ENCODE data around the gene RALB. TPM values are rescaled to one million over a fixed set of nuclear protein-coding genes. Genes with fewer than 3 reads are reported as not detected.

The RALB gene
- total and polyA plus RNA-seq, 2 of the 4 experiments (the other 2 are of a cell fraction) = 53.6 to 54.7 TPM

GRCh38 chr2:120210270-120210693, 42.4 kb upstream of the RALB start (continued):
- TF ChIP-seq CTCF (conservative IDR thresholded peaks at IDR 0.05; ENCODE audit: low read depth, low read length) = no peak

- H3K36me3 ChIP-seq (ENCODE audit: control insufficient read depth, insufficient read depth, low read length) = peaks cover 7% of the 10 kb centered on the region; the same call in 1 of the 2 replicates
- peaks cover 10% of the 10 kb centered on the region for H3K4me1 ChIP-seq (ENCODE audit: control insufficient read depth, insufficient read depth, low read length)
- H4K20me1 ChIP-seq (ENCODE audit: insufficient read depth, low read length) = no peaks in the 10 kb centered on the region
- H3K18ac ChIP-seq (ENCODE audit: low read depth, low read length) = no peak overlapping the region
- no peak overlapping the region for H4K5ac ChIP-seq (ENCODE audit: low read depth, low read length)
- no peak overlapping the region for H3K4me2 ChIP-seq (ENCODE audit: low read depth, low read length)
- H3K79me1 ChIP-seq (ENCODE audit: low read depth in 1 of 2, low read length in 2 of 2) = peaks cover 27 to 32% of the 10 kb centered on the region in 2 experiments
- no peaks in the 10 kb centered on the region for H3K27me3 ChIP-seq (ENCODE audit: control insufficient read depth, insufficient read depth, low read length)
- ChIA-PET POLR2A (ENCODE audit: unreplicated experiment) (no interaction called here), CTCF (interaction anchor here (0.9 kb wide), 1 partner anchor 43 kb away, joined by 3 read pairs; no protein-coding TSS in a partner anchor)
- in situ Hi-C loops (cut with MboI; ENCODE audit: low sequenced_read_pairs) = no loop called here
- H3K14ac ChIP-seq (replicated peaks; ENCODE audit: low read depth, low read length) = no peak overlapping the region
- no peak overlapping the region for H2AK9ac ChIP-seq (replicated peaks; ENCODE audit: low read depth, low read length, poor library complexity)
- no peak overlapping the region for H4K91ac ChIP-seq (ENCODE audit: insufficient read depth, low read depth, low read length)
- H2BK15ac ChIP-seq (ENCODE audit: low read depth, low read length) = no peak overlapping the region
- BruUV-seq (replicated peaks) = no TSS peak
- no peak overlapping the region for H3K9ac ChIP-seq (ENCODE audit: low read depth, low read length)
- no peak overlapping the region for H2AFZ ChIP-seq (replicated peaks; ENCODE audit: low read length, poor library complexity)
- no peak overlapping the region for H2BK120ac ChIP-seq (ENCODE audit: low read depth, low read length)
- H4K8ac ChIP-seq (ENCODE audit: low read depth in 2 of 2, low read length in 2 of 2) = no peak overlapping the region
- dilution Hi-C loops (cut with HindIII; ENCODE audit: low sequenced_read_pairs, unreplicated experiment) = no loop called here
- ATAC-seq (ENCODE audit: low read depth) (no peak), DNase-seq (no peak)
- no peak overlapping the region for H2BK5ac ChIP-seq (ENCODE audit: low read depth, low read length, poor library complexity, severe bottlenecking)
- H3K9me1 ChIP-seq (ENCODE audit: insufficient read depth, low read length) = peaks cover 8% of the 10 kb centered on the region; the same call in 1 of the 2 replicates
- H3K23ac ChIP-seq (ENCODE audit: low read depth, low read length) = no peak overlapping the region
- H3K56ac ChIP-seq (ENCODE audit: extremely low read depth, insufficient read depth, low read length) = no peak overlapping the region
- H3K4me3 ChIP-seq (ENCODE audit: insufficient read depth, low read depth, low read length) = no peak overlapping the region
- 100% methylated on average over 3 of the region's 5 CpGs; no CpG with 5 or more reads in 1 of the 2 experiments for WGBS, 2 experiments (ENCODE audit: extremely low coverage in 2 of 2, insufficient read length in 1 of 2)
- H2AK5ac ChIP-seq (ENCODE audit: low read depth, low read length) = no peak overlapping the region
- intact Hi-C loops (cut with micrococcal nuclease) = no loop called here
- no peak overlapping the region for H3K27ac ChIP-seq (ENCODE audit: insufficient read depth, low read length)
- H2BK20ac ChIP-seq (ENCODE audit: low read depth, low read length) = no peak overlapping the region
- TF ChIP-seq POLR2A (IDR thresholded peaks at IDR 0.05; ENCODE audit: low read depth, low read length) = no peak
- TF ChIP-seq MAFK (IDR thresholded peaks at IDR 0.05; ENCODE audit: low read depth, low read length) = no peak
- TF ChIP-seq USF2 (IDR thresholded peaks at IDR 0.05; ENCODE audit: low read depth, low read length) = no peak
- TF ChIP-seq RAD21 (IDR thresholded peaks at IDR 0.05; ENCODE audit: low read length) = no peak
- TF ChIP-seq CHD1 (IDR thresholded peaks at IDR 0.05; ENCODE audit: low read depth, low read length) = no peak
- TF ChIP-seq CTCF (conservative IDR thresholded peaks at IDR 0.05; ENCODE audit: low read depth, low read length) = no peak
- no peak for TF ChIP-seq ELK1 (IDR thresholded peaks at IDR 0.05; ENCODE audit: borderline replicate concordance, low read depth, low read length)
- no peak for TF ChIP-seq CEBPB (IDR thresholded peaks at IDR 0.05; ENCODE audit: low read depth, low read length)
- no peak overlapping the region for H3K4ac ChIP-seq (ENCODE audit: low read depth, low read length)
- H3K9me3 ChIP-seq (ENCODE audit: control insufficient read depth, insufficient read depth, low read length) = peaks cover 7% of the 10 kb centered on the region
These were observed 34.5 kb upstream of the RALB start for GRCh38 chr2:120218181-120218580.
